B cell (primary cell): Measurements from ENCODE around the gene CPLANE1.

Source experiments
- EZH2 ChIP-seq: IDR thresholded peaks from 2 replicates; pipeline ENCODE4 v1.6.1; 2012; ENCODE audit warnings: borderline replicate concordance, low read depth, mild to moderate bottlenecking, moderate library complexity, low read length; ENCODE audit not compliant: insufficient read depth, poor library complexity, severe bottlenecking
- TF ChIP-seq, protein P1 (sequence below): fragments of 200-600 bp; IDR thresholded peaks from one replicate; pipeline ENCODE4 v1.8.0; 2022; ENCODE audit warnings: antibody characterized with exemption, mild to moderate bottlenecking

DNA sequence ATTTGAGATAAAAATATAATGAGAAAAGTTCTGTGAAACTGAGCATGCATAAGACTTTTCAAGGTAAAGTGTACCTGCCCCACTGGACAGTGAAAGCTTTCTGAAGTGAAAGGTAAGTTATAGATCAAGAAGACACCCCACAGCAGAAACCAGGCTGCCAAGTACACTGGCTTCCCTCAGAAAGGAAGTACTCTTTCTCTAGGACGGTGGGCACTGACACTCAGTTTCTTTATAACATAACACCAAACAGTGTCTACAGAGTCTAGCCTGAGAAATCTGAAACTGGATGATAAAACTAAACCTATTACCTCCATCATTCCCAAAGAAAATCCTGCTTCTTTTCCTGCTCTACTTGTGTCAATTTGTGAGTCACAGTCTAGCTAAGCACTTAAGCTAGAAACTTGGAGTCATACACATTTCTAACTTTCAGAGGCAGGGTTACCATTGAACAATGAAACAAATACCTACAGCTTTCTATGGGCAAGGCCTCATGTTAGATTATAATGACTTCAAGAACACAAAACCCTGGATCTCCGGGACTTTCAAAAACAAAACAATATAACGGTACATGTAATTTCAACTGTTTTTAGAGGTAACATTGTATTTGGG is 136.7 kb downstream of the CPLANE1 start:
- TF ChIP-seq, protein P1, sequence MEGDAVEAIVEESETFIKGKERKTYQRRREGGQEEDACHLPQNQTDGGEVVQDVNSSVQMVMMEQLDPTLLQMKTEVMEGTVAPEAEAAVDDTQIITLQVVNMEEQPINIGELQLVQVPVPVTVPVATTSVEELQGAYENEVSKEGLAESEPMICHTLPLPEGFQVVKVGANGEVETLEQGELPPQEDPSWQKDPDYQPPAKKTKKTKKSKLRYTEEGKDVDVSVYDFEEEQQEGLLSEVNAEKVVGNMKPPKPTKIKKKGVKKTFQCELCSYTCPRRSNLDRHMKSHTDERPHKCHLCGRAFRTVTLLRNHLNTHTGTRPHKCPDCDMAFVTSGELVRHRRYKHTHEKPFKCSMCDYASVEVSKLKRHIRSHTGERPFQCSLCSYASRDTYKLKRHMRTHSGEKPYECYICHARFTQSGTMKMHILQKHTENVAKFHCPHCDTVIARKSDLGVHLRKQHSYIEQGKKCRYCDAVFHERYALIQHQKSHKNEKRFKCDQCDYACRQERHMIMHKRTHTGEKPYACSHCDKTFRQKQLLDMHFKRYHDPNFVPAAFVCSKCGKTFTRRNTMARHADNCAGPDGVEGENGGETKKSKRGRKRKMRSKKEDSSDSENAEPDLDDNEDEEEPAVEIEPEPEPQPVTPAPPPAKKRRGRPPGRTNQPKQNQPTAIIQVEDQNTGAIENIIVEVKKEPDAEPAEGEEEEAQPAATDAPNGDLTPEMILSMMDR: no peak
- no peak for TF ChIP-seq EZH2
